Measurements from ENCODE around the gene KRT79. TPM values are rescaled to one million over a fixed set of nuclear protein-coding genes. Genes with fewer than 3 reads are reported as not detected.

Gene KRT79
- total and polyA plus RNA-seq, 12 donors: 0.30 TPM; not detected in 11

DNA sequence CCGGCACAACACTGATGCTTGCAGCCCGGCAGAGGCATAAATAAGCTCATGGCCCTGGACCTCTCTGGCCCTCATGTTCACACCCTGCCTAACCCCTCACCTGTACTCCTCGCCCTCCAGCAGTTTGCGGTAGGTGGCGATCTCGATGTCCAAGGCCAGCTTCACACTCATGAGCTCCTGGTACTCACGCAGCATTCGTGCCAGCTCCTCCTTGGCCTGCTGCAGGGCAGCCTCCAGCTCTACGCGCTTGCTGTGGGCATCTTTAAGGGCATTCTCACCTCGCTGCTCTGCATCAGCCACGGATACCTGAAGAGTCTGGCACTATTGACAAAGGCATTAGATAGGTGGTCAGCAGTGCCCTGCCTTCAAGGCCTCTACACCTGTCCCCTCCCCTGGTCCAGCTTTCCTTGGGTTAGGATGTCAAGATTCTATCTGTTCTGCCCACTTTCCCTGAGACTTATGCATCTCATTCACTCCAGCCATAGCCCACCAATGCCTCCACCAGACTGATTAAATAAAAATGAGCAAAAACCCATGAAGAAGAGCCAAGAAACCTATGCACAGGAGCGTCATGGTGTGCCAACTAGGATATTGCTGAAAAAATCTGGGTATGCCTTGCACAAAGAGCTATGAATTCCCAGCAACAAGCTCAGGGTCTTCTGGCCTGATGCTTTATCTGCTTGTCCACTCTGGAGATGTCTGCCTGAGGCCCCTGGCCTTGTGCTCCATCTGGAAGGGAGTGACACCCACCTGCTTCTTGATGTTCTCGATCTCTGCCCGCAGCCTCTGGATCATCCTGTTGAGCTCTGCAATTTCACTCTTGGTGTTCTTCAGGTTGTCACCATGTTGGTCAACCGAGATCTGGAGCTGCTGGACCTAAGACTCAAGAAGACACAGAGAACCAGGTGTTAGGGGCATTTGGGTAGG, 26.3 kb downstream of the KRT79 start:
- no peaks in the 10 kb centered on the region for H3K9me3 ChIP-seq
- ATAC-seq: no peak
- no peak overlapping the region for H3K27ac ChIP-seq
- H3K4me1 ChIP-seq: no peaks in the 10 kb centered on the region
- TF ChIP-seq, protein P1, sequence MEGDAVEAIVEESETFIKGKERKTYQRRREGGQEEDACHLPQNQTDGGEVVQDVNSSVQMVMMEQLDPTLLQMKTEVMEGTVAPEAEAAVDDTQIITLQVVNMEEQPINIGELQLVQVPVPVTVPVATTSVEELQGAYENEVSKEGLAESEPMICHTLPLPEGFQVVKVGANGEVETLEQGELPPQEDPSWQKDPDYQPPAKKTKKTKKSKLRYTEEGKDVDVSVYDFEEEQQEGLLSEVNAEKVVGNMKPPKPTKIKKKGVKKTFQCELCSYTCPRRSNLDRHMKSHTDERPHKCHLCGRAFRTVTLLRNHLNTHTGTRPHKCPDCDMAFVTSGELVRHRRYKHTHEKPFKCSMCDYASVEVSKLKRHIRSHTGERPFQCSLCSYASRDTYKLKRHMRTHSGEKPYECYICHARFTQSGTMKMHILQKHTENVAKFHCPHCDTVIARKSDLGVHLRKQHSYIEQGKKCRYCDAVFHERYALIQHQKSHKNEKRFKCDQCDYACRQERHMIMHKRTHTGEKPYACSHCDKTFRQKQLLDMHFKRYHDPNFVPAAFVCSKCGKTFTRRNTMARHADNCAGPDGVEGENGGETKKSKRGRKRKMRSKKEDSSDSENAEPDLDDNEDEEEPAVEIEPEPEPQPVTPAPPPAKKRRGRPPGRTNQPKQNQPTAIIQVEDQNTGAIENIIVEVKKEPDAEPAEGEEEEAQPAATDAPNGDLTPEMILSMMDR (IDR thresholded peaks at IDR 0.05): no peak
- no peak for DNase-seq
- peaks cover 0 to 36% (median 13%) of the 10 kb centered on the region in 7 donors for H3K27me3 ChIP-seq
- 83 to 85% methylated on average over 16 of the region's 16 CpGs for WGBS, 2 donors
- H3K4me3 ChIP-seq: no peak overlapping the region
- intact Hi-C loops (cut with DNase I): no loop called here
- H3K36me3 ChIP-seq: no peaks in the 10 kb centered on the region

DNA sequence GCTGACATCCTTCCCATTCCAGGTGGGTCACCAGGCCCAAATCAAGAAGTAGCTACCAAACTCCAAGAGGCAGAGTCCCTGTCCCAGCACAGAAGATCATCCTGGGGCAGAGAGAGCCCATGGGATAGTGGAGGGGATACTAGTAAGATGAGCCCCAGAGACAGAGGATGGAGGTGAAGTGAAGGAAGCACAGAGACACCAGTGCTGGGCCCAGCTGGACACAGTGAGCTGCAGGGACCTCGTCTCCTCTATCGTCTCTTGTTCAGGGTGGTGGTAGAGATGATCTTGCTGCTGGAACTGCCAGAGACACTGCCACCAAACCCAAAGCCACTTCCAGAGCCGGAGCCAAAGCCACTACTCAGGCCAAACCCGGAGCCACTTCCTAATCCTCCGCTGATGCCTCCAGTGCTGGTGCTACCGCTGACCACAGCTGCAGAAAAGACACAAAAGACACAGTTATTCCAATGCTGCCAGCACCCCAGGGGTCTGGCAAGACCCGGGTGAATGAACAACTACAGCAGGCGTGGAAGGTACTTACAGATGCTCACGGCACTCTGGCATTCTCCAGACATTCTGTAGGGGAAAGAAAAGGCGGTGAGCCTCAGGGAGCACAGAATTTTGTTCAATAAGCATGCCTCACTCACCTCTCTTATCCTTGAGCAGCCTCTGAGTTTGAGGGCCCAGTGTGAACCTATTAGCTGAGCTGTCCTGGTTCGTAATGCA, 27.1 kb downstream of the KRT79 start:
- DNase-seq: no peak
- H3K27me3 ChIP-seq: peaks cover 0 to 36% (median 13%) of the 10 kb centered on the region in 7 donors
- ATAC-seq: no peak
- H3K36me3 ChIP-seq: no peaks in the 10 kb centered on the region
- H3K9me3 ChIP-seq: no peaks in the 10 kb centered on the region
- no peak overlapping the region for H3K4me3 ChIP-seq
- H3K27ac ChIP-seq: no peak overlapping the region
- TF ChIP-seq, protein P1 (IDR thresholded peaks at IDR 0.05): no peak
- 81 to 87% methylated on average over 11 of the region's 11 CpGs for WGBS, 2 donors
- intact Hi-C loops (cut with DNase I): no loop called here
- H3K4me1 ChIP-seq: no peaks in the 10 kb centered on the region

DNA sequence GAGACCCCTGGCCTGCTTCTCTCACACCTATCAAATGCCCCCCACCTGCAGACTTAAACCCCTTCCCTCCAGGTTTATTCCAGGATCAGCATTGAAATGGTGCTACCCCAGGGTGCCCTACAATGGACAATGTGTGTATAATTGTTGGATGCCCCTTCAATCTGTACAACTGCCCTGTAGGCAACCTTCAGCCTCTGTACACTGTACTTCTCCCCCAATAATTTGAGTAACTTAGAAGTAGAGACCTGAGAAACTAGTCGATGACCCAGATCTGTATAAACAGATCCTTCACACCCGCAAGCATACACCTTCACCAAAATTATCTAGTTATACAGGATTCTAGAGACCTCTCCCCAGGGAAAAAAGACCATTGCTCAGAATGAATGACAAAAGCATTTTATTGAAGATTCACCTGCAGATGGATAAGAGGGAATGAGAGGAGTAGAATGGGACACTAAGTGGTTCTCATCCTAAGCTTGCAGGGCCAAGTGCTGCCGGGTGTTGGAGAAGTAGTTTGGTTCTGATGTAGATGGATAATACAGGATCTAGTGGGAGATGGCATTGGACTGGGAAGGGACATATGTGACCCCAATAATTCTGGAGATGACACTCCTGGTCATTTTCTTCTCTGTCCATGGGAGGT, 27.8 kb downstream of the KRT79 start:
- H3K4me1 ChIP-seq: no peaks in the 10 kb centered on the region
- DNase-seq (no peak), ATAC-seq (no peak)
- H3K36me3 ChIP-seq: no peaks in the 10 kb centered on the region
- no peak overlapping the region for H3K4me3 ChIP-seq
- no peak overlapping the region for H3K27ac ChIP-seq
- TF ChIP-seq, protein P1 (IDR thresholded peaks at IDR 0.05): no peak
- no peaks in the 10 kb centered on the region for H3K9me3 ChIP-seq
- intact Hi-C loops (cut with DNase I): no loop called here
- 92 to 95% methylated on average over 3 of the region's 3 CpGs for WGBS, 2 donors
- H3K27me3 ChIP-seq: peaks cover 0 to 33% (median 13%) of the 10 kb centered on the region in 7 donors

DNA sequence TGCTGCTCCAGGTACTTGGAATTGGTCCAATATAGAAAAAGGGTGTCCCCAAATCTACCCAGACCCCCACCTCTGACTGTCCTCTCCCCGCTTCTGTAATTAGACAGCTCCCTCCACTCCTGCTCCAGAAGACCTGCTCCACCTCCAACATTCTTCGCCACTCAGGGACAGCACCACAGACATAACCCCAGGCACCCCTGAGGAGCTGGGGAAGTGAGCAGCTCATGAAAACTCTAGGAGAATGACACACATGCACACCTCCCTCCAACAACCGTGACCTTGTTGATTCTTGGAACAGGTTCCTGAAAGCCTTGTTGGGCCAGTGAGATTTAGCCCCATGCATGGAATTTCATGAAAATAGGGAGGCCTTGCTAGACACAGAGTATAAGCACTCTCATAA, 28.4 kb downstream of the KRT79 start:
- DNase-seq: no peak
- TF ChIP-seq, protein P1 (IDR thresholded peaks at IDR 0.05): no peak
- no peak overlapping the region for H3K27ac ChIP-seq
- ATAC-seq: no peak
- H3K36me3 ChIP-seq: no peaks in the 10 kb centered on the region
- H3K4me3 ChIP-seq: no peak overlapping the region
- 80 to 82% methylated on average over 3 of the region's 3 CpGs for WGBS, 2 donors
- intact Hi-C loops (cut with DNase I): no loop called here
- H3K9me3 ChIP-seq: no peaks in the 10 kb centered on the region
- peaks cover 0 to 28% (median 11%) of the 10 kb centered on the region in 7 donors for H3K27me3 ChIP-seq
- no peaks in the 10 kb centered on the region for H3K4me1 ChIP-seq
